ENCODE measurements around the gene OAS2.
"Not testable (repeated sequence)": the region's sequence is repeated elsewhere in the genome, so short reads cannot be mapped to it uniquely, and the experiment has no call there.

The OAS2 gene

GRCh38 chr12:112986291-112986800, 8.0 kb downstream of the OAS2 start:
- intact Hi-C loops (cut with DNase I; ENCODE audit: low total_unique reads) = no loop called here

DNA sequence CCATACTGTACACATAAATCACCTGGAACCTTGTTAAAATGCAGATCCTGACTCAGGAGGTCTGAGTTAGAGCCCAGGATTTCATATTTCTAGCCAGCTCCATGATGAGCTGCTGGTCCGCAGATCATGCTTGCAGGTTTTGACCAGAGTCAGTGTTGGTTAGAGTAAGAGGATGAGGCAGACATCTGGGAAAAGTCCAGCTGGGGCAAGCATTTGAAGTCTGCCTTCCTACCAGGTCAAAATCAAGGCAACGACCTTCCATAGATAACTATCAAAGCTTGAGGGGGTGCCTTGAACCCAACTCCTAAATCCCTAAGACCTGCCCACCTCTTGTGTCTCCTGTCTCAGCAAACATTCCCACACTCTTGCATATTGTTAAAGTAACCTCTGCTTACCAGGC, 9.2 kb downstream of the OAS2 start:
- Histone ChIP-seq H3K9me3 (peaks cover 0 to under 1% (median 0%) of the 10 kb centered on the region in 3 donors), H3K36me3 (peaks cover 0 to 7% (median 6%) of the 10 kb centered on the region in 3 donors), H3K27ac (no peak overlapping the region), H3K4me1 (no peaks in the 10 kb centered on the region), H3K4me3 (no peak overlapping the region), H3K27me3 (no peaks in the 10 kb centered on the region)
- intact Hi-C loops (cut with DNase I; ENCODE audit: low total_unique reads) = no loop called here
- DNase-seq = no peak
- TF ChIP-seq, protein P1, sequence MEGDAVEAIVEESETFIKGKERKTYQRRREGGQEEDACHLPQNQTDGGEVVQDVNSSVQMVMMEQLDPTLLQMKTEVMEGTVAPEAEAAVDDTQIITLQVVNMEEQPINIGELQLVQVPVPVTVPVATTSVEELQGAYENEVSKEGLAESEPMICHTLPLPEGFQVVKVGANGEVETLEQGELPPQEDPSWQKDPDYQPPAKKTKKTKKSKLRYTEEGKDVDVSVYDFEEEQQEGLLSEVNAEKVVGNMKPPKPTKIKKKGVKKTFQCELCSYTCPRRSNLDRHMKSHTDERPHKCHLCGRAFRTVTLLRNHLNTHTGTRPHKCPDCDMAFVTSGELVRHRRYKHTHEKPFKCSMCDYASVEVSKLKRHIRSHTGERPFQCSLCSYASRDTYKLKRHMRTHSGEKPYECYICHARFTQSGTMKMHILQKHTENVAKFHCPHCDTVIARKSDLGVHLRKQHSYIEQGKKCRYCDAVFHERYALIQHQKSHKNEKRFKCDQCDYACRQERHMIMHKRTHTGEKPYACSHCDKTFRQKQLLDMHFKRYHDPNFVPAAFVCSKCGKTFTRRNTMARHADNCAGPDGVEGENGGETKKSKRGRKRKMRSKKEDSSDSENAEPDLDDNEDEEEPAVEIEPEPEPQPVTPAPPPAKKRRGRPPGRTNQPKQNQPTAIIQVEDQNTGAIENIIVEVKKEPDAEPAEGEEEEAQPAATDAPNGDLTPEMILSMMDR (IDR thresholded peaks at IDR 0.05) = no peak

More at GRCh38 chr12:112986291-112986800, 8.0 kb downstream of the OAS2 start:
- Histone ChIP-seq H3K9me3 (peaks cover 0 to 7% (median 0%) of the 10 kb centered on the region in 3 donors), H3K36me3 (peaks cover 0 to 7% (median 6%) of the 10 kb centered on the region in 3 donors), H3K4me1 (no peaks in the 10 kb centered on the region), H3K27ac (no peak overlapping the region), H3K4me3 (no peak overlapping the region), H3K27me3 (no peaks in the 10 kb centered on the region)
- DNase-seq = no peak
- TF ChIP-seq, protein P1 (IDR thresholded peaks at IDR 0.05) = no peak

DNA sequence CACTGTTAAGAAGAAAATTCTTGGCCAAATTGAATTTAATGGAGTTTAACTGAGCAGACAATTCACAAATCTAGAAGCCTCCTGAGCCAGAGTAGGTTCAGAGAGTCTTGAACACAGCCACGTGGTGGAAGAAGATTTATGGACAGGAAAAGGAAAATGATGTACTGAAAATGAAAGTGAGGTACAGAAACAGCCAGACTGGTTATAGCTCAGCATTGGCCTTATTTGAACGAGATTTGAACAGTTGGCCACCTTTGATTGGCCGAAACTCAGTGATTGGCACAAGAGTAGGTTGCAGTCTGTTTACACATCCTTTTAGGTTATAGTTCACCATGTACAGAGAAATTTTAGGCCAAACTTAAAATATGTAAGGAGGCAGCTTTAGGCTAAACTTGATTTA, 9.9 kb downstream of the OAS2 start:
- H3K27me3 ChIP-seq = no peaks in the 10 kb centered on the region
- no peak overlapping the region for H3K27ac ChIP-seq
- TF ChIP-seq, protein P1 (IDR thresholded peaks at IDR 0.05) = no peak
- intact Hi-C loops (cut with DNase I; ENCODE audit: low total_unique reads) = no loop called here
- H3K9me3 ChIP-seq = no peaks in the 10 kb centered on the region
- no peaks in the 10 kb centered on the region for H3K4me1 ChIP-seq
- no peak overlapping the region for H3K4me3 ChIP-seq
- DNase-seq = no peak
- peaks cover 0 to 7% (median 6%) of the 10 kb centered on the region in 3 donors for H3K36me3 ChIP-seq

DNA sequence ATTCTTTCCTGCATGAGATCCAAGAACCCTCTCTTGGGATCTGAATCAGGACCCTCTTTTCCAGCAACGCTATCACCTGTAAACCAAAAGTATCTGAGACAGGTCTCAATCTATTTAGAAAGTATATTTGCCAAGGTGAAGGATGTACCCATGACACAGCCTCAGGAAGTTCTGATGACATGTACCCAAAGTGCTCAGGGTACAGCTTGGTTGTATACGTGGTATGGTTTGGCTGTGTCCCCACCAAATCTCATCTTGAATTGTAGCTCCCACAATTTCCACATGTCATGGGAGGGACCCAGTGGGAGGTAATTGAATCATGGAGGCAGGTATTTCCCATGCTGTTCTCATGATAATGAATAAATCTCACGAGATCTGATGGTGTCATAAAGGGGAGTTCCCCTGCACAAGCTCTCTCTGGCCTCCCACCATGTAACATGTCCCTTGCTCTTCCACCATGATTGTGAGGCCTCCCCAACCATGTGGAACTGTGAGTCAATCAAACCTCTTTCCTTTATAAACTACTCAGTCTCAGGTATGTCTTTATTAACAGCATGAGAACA, 10.6 kb downstream of the OAS2 start:
- H3K4me3 ChIP-seq; H3K27me3 ChIP-seq; H3K27ac ChIP-seq; intact Hi-C loops (cut with DNase I; ENCODE audit: low total_unique reads); H3K9me3 ChIP-seq; H3K36me3 ChIP-seq; H3K4me1 ChIP-seq; DNase-seq: not testable (repeated sequence)

- no peak overlapping the region for H3K4me3 ChIP-seq
- no peaks in the 10 kb centered on the region for H3K27me3 ChIP-seq
- no peaks in the 10 kb centered on the region for H3K4me1 ChIP-seq
- H3K36me3 ChIP-seq = peaks cover 0 to 7% (median 6%) of the 10 kb centered on the region in 3 donors
- TF ChIP-seq, protein P1 (IDR thresholded peaks at IDR 0.05) = no peak
- intact Hi-C loops (cut with DNase I; ENCODE audit: low total_unique reads) = no loop called here
- no peak overlapping the region for H3K27ac ChIP-seq
- DNase-seq = no peak
- no peaks in the 10 kb centered on the region for H3K9me3 ChIP-seq
Observed at GRCh38 chr12:112989806-112990205, 11.5 kb downstream of the OAS2 start.

DNA sequence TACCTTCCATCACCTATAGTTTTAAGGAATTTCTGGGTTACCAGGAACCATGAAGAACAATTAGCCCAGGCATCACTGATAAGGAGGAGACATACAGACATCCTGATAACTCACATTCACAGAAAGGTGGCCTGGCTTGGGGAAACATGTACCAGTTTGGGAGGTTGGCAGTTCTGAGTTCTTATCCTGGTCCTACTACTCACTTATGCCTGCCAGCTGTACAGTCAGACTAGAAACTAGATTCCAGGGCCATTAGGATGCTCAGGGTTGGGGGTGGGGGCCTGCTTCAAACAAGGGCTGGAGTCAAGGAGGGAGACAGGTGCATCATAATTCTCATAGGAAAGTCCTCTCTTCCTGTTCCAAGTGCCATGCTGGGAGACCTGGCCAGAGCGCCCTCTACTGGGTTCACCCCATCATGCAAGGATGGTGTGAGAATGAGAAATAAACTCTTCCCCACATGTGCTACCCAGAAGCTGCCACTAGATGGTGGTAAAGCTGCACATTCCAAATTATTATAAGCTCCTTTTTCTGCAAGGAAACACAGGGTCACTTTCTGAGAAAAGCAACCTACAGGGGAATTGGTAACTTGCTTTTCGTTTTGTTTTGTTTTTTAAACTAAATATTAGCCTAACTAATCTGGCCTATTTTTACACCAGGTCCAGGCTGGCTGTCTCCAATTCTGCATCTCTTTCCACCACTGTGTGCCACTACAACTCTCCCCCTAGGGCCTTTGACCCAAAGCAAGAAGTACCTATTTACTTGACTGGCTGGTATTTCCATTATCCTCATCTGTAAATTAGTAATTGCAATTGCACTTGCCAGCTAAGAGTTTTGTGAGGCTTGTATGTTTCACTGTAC, 14.5 kb downstream of the OAS2 start:
- Histone ChIP-seq H3K27ac (no peak overlapping the region), H3K27me3 (no peaks in the 10 kb centered on the region), H3K9me3 (no peaks in the 10 kb centered on the region), H3K36me3 (peaks cover 0 to 13% (median 1%) of the 10 kb centered on the region in 3 donors), H3K4me3 (no peak overlapping the region), H3K4me1 (no peaks in the 10 kb centered on the region)
- intact Hi-C loops (cut with DNase I; ENCODE audit: low total_unique reads) = no loop called here
- TF ChIP-seq, protein P1 (IDR thresholded peaks at IDR 0.05) = peak; percentile 44 to 56
- DNase-seq = no peak
